GM18517 (cell line): ENCODE data around the gene S100A3.

Source experiments
- ATAC-seq: cut with Tn5 transposase; IDR thresholded peaks from one replicate; pipeline ENCODE4 v1.9.1; 2021; ENCODE audit warnings: mild to moderate bottlenecking, moderate library complexity; ENCODE audit not compliant: unreplicated experiment

S100A3 gene

GRCh38 chr1:153550398-153550758 is 1.3 kb upstream of the S100A3 start:
- ATAC-seq: no peak

- ATAC-seq: no peak
These were observed 811 bp upstream of the S100A3 start for GRCh38 chr1:153549741-153550397.

- no peak for ATAC-seq
These were observed 1.2 kb downstream of the S100A3 start for GRCh38 chr1:153547560-153548551.

- no peak for ATAC-seq
These were observed 2.1 kb downstream of the S100A3 start for GRCh38 chr1:153546796-153547559.

- no peak for ATAC-seq
These were observed 2.7 kb downstream of the S100A3 start for GRCh38 chr1:153546371-153546770.

GRCh38 chr1:153545067-153546055 is 3.7 kb downstream of the S100A3 start, which contains the start of gene S100A4:
S100A4 (minus strand) TSS chr1:153545806; CDS start chr1:153544794, 1,012 bp downstream.
- ATAC-seq: peak; percentile 67

GRCh38 chr1:153544453-153545066 is 4.5 kb downstream of the S100A3 start:
- ATAC-seq: no peak

- ATAC-seq: no peak
These were observed 5.3 kb downstream of the S100A3 start for GRCh38 chr1:153543736-153544135.

GRCh38 chr1:153542956-153543711 is 5.9 kb downstream of the S100A3 start:
- no peak for ATAC-seq

- ATAC-seq: no peak
These were observed 7.1 kb downstream of the S100A3 start for GRCh38 chr1:153541641-153542590.

- no peak for ATAC-seq
These were observed 8.4 kb downstream of the S100A3 start, which contains the start of gene S100A5 for GRCh38 chr1:153540394-153541361. S100A5 (minus strand) TSS chr1:153540934; CDS start chr1:153540191, 743 bp downstream.

- no peak for ATAC-seq
These were observed 9.5 kb downstream of the S100A3 start for GRCh38 chr1:153539395-153540093.

GRCh38 chr1:153538315-153538821 is 10.7 kb downstream of the S100A3 start:
- ATAC-seq: no peak

GRCh38 chr1:153537376-153537730 is 11.7 kb downstream of the S100A3 start:
- no peak for ATAC-seq

GRCh38 chr1:153536671-153537375 is 12.2 kb downstream of the S100A3 start:
- ATAC-seq: no peak
